HepG2 (cell line): ENCODE measurements around the gene PBX2. TPM values are rescaled to one million over a fixed set of nuclear protein-coding genes. Genes with fewer than 3 reads are reported as not detected.

ENCODE experiments used
- ATAC-seq: fragments of 200-7000 bp; cut with Tn5 transposase; 3 replicates; pipeline ENCODE4 v1.9.1; 2020; ENCODE audit warnings: mild to moderate bottlenecking, moderate library complexity
- BruUV-seq: library from RNA; stranded (reverse); fragments of 400-500 nt; replicated peaks from 2 replicates; lab custom pipeline; 2021; lab: Mats Ljungman, UMichigan
- CTCF ChIA-PET: fragments of 300-600 bp; formaldehyde crosslinking; extraction: SDS; loops from one replicate; lab custom pipeline; 2021; ENCODE audit warnings: low total read pairs, inconsistent platforms, low intra/inter-chr PET ratio; lab: Yijun Ruan, JAX
- POLR2A ChIA-PET: fragments of 350-600 bp; sonication (Branson Sonifier 250); formaldehyde crosslinking; loops from one replicate; lab custom pipeline; 2020; ENCODE audit warnings: antibody characterized with exemption, inconsistent platforms; lab: Yijun Ruan, JAX
- DNase-seq: peaks from one replicate; pipeline ENCODE4 v3.0.0-alpha.2; 2015; ENCODE audit warnings: low spot score
- FAIRE-seq: peaks from 3 replicates; lab custom pipeline; 2011; peaks lifted over from hg19 to GRCh38; lab: Jason Lieb, UNC
- H2AFZ ChIP-seq: one replicate; pipeline ENCODE4 v1.6.1; 2011; ENCODE audit warnings: low read length, inconsistent platforms
- H3K27ac ChIP-seq: fragments of 300-600 bp; 3 replicates; pipeline ENCODE4 v1.8.0; 2011; ENCODE audit warnings: mixed run types, mild to moderate bottlenecking, mixed read lengths, low read length, inconsistent platforms; ENCODE audit not compliant: insufficient read depth; ENCODE audit errors: extremely low read length
- H3K27me3 ChIP-seq, 2 experiments: fragments of 200-600 bp in 1 of 2; 2 replicates in 1 of 2; 3 replicates in 1 of 2; pipeline versions ENCODE4 v1.6.0 to v1.8.0; 2011; ENCODE audit warnings: low read length in 2 of 2, mild to moderate bottlenecking in 2 of 2, moderate library complexity in 2 of 2, inconsistent platforms in 1 of 2; ENCODE audit not compliant: insufficient read depth in 2 of 2, control insufficient read depth in 1 of 2
- H3K36me3 ChIP-seq, 2 experiments: fragments of 200-600 bp in 1 of 2; replicated peaks in 1 of 2; 2 replicates in 1 of 2; 3 replicates in 1 of 2; pipeline versions ENCODE4 v1.5.1 to v1.8.0; 2011; ENCODE audit warnings: low read length in 2 of 2, inconsistent platforms in 1 of 2; ENCODE audit not compliant: insufficient read depth in 2 of 2, control insufficient read depth in 1 of 2
- H3K4me1 ChIP-seq: 2 replicates; pipeline ENCODE4 v1.5.1; 2012; ENCODE audit warnings: low read length, inconsistent platforms; ENCODE audit not compliant: insufficient read depth
- H3K4me2 ChIP-seq: 2 replicates; pipeline ENCODE4 v1.6.0; 2011; ENCODE audit warnings: low read depth, low read length, inconsistent platforms
- H3K4me3 ChIP-seq, 3 experiments: fragments of 200-600 bp in 1 of 3; sonication (generic), shearing (Covaris generic) in 1 of 3; replicated peaks in 1 of 3; 2 replicates each; pipeline ENCODE4 v1.5.1; 2011 to 2016; ENCODE audit warnings: low read length in 3 of 3, inconsistent platforms in 2 of 3, low read depth in 2 of 3, mild to moderate bottlenecking in 2 of 3, control low read depth in 1 of 3, mixed read lengths in 1 of 3; ENCODE audit not compliant: insufficient read depth in 1 of 3
- H3K79me2 ChIP-seq: one replicate; pipeline ENCODE4 v1.6.1; 2011; ENCODE audit warnings: low read length, inconsistent platforms; ENCODE audit not compliant: insufficient read depth
- H3K9ac ChIP-seq: 2 replicates; pipeline ENCODE4 v1.6.0; 2011; ENCODE audit warnings: mild to moderate bottlenecking, low read depth, low read length, inconsistent platforms; ENCODE audit not compliant: insufficient read depth
- H3K9me3 ChIP-seq: 2 replicates; pipeline ENCODE4 v1.5.1; 2012; ENCODE audit warnings: mild to moderate bottlenecking, low read length
- H4K20me1 ChIP-seq: 2 replicates; pipeline ENCODE4 v1.6.0; 2011; ENCODE audit warnings: inconsistent platforms, mild to moderate bottlenecking, low read length, moderate library complexity; ENCODE audit not compliant: insufficient read depth
- NFRKB ChIP-seq: fragments of 450-650 bp; IDR thresholded peaks from 2 replicates; pipeline ENCODE4 v1.6.1; 2017
- SMAD9 ChIP-seq: sonication (generic); formaldehyde crosslinking; IDR thresholded peaks from 2 replicates; pipeline ENCODE4 v1.5.1; 2020; ENCODE audit warnings: mild to moderate bottlenecking, missing genetic modification reagents
- ZNF619 ChIP-seq: sonication (generic); formaldehyde crosslinking; IDR thresholded peaks from 2 replicates; pipeline ENCODE4 v1.4.0; 2020; ENCODE audit warnings: mild to moderate bottlenecking, missing genetic modification reagents
- ZNF768 ChIP-seq: sonication (generic); formaldehyde crosslinking; IDR thresholded peaks from 2 replicates; pipeline ENCODE4 v1.4.0; 2020; ENCODE audit warnings: missing genetic modification reagents
- WGBS: methylation state at CpG from one replicate; pipeline ENCODE4 v1.1.6; 2017; ENCODE audit warnings: low lambda C conversion rate; 5-methylcytosine and 5-hydroxymethylcytosine counted together
- in situ Hi-C: cut with HindIII; loops from 2 replicates; pipeline ENCODE4 v1.10.0; 2017; ENCODE audit warnings: low pct_unique_long_range_greater_than_20kb; ENCODE audit not compliant: extremely low pct_ligation_motif_present
- intact Hi-C: fragments of 100-400 bp; cut with micrococcal nuclease; formaldehyde crosslinking; loops from one replicate; pipeline ENCODE4 v1.10.0; 2022; ENCODE audit not compliant: unreplicated experiment
- polyA plus RNA-seq, 8 experiments: library from polyadenylated mRNA; depleted of rRNA in 3 of 8; stranded (reverse) in 7 of 8; unstranded in 1 of 8; fragments of >200 nt; fragmentation: Illumina TruSeq in 4 of 8; extraction: Trizol in 4 of 8; gene quantifications; 2 replicates each; pipeline versions ENCODE4 v1.2.1 to v1.2.3, GENCODE V29; 2011 to 2016; ENCODE audit warnings: low read depth in 4 of 8, missing spikeins in 1 of 8, mixed read lengths in 1 of 8; ENCODE audit not compliant: insufficient read depth in 1 of 8
- total RNA-seq, 5 experiments: library from RNA; depleted of rRNA; stranded (reverse); fragments of >200 nt; fragmentation: Illumina TruSeq; extraction: Trizol; gene quantifications; 2 replicates each; pipeline ENCODE4 v1.2.3, GENCODE V29; 2016; ENCODE audit warnings: low read depth in 1 of 5
- TF ChIP-seq, protein P1 (sequence below): sonication (generic); formaldehyde crosslinking; IDR thresholded peaks from 2 replicates; pipeline ENCODE4 v1.5.0; 2020; ENCODE audit warnings: mild to moderate bottlenecking, missing genetic modification reagents

The PBX2 gene
- total and polyA plus RNA-seq, 2 of the 13 experiments (the other 11 are each of a cell fraction or from before 2014, with no cell fraction given), result 42.3 to 77.8 TPM

DNA sequence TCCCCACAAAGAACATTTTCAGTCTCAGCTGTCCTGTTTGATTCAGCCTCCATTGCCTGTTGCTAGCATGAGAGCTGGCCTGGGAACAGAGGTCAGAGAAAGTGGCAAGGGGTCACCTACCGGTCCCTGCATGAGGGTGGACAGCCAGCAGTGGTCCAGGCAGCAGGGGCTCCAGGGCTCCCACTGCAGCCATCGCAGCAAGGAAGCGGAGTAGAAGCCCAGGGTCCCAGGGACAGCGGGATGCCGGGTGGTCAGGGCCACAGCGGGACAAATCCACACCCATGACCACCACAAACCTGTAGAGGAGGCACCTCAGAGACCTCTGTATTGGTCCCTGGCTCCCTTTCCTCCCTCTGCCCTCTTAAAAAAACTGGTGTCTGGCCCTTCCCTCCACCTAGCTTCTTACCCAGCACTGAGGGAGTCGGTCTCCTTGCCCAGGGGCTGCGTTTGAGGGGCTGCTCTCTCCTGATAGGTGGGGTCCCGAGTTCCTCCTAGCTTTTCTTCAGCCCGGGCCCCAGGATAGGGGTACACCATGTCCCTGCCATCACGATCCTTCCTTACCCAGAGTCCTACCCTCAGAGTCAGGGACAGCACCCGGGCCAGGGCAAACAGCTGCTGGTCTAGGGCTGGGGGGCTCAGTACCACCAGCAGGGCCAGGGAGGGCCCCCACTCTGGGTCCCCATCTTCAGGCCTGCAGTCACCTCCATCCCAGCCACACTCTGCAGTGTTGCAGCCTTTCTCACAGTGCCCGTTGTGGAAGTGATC lies 10.9 kb upstream of the PBX2 start (continued):
- no peak for TF ChIP-seq ZNF619 (CRISPR knock-in tag)
- TF ChIP-seq SMAD9 (CRISPR knock-in tag), result no peak
- TF ChIP-seq, protein P1, sequence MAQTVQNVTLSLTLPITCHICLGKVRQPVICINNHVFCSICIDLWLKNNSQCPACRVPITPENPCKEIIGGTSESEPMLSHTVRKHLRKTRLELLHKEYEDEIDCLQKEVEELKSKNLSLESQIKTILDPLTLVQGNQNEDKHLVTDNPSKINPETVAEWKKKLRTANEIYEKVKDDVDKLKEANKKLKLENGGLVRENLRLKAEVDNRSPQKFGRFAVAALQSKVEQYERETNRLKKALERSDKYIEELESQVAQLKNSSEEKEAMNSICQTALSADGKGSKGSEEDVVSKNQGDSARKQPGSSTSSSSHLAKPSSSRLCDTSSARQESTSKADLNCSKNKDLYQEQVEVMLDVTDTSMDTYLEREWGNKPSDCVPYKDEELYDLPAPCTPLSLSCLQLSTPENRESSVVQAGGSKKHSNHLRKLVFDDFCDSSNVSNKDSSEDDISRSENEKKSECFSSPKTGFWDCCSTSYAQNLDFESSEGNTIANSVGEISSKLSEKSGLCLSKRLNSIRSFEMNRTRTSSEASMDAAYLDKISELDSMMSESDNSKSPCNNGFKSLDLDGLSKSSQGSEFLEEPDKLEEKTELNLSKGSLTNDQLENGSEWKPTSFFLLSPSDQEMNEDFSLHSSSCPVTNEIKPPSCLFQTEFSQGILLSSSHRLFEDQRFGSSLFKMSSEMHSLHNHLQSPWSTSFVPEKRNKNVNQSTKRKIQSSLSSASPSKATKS, result no peak

DNA sequence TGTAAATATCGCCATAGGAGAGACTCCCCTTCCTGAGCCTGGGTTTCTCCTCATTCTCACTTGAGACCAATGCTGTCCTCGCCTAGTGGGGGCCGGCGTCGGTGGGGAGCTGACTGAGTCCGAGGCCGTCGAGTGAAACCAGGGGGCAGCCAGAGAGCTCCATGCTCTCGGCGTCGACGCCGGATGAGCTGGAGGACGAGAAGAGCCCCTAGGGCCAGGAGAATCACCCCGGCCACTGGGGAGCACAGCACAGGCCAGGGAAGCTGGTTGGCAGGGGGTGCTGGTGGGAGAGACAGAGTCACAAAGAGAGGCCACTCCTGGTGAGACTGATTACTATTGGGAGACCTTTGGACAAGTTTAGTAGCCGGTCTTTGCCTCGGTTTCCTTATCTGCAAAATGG lies 8.9 kb upstream of the PBX2 start:
- Histone ChIP-seq H3K36me3 (no peaks in the 10 kb centered on the region), H4K20me1 (no peaks in the 10 kb centered on the region), H3K9me3 (no peaks in the 10 kb centered on the region), H3K27me3 (peaks cover 4 to 29% of the 10 kb centered on the region in 2 experiments; a peak in 4 of 5 replicates), H3K4me1 (peaks cover 43% of the 10 kb centered on the region), H3K9ac (no peak overlapping the region), H2AFZ (no peak overlapping the region), H3K27ac (no peak overlapping the region), H3K4me3 (no peak overlapping the region), H3K4me2 (no peak overlapping the region), H3K79me2 (no peaks in the 10 kb centered on the region)
- BruUV-seq, result no TSS peak
- WGBS, result 76% methylated on average over 17 of the region's 17 CpGs
- in situ Hi-C loops, result no loop called here
- DNase-seq, result no peak
- TF ChIP-seq NFRKB (no peak), ZNF768 (CRISPR knock-in tag) (0 out of 2 replicates have a peak, but pooled peaks have one; percentile 11)
- TF ChIP-seq, all 625 proteins: peak for 1
- ATAC-seq, result no peak
- ChIA-PET POLR2A (no interaction called here), CTCF (no interaction called here)
- FAIRE-seq, result no peak
- intact Hi-C loops, result loop anchor here (5.0 kb wide), 2 partner anchors 33 to 82 kb away; no protein-coding TSS in a partner anchor
